HepG2 (cell line): Measurements from ENCODE around the gene SERPINF2.

Experiments used
- ATF3 ChIP-seq: sonication (generic); formaldehyde crosslinking; IDR thresholded peaks from 2 replicates; pipeline ENCODE4 v1.4.0; 2020; ENCODE audit warnings: missing genetic modification reagents
- CBX5 ChIP-seq: sonication (generic); formaldehyde crosslinking; IDR thresholded peaks from 2 replicates; pipeline ENCODE4 v1.4.0; 2020; ENCODE audit warnings: missing genetic modification reagents, borderline replicate concordance
- CTCF ChIP-seq: sonication (generic); formaldehyde crosslinking; IDR thresholded peaks from 2 replicates; pipeline ENCODE4 v1.5.0; 2020; ENCODE audit warnings: mild to moderate bottlenecking, missing genetic modification reagents, moderate library complexity
- EZH2 ChIP-seq: conservative IDR thresholded peaks from 2 replicates; pipeline ENCODE4 v1.6.1; 2012; ENCODE audit warnings: mild to moderate bottlenecking, low read depth, low read length, moderate library complexity
- FOXJ3 ChIP-seq: sonication (generic); formaldehyde crosslinking; IDR thresholded peaks from 2 replicates; pipeline ENCODE4 v1.4.0; 2020; ENCODE audit warnings: missing genetic modification reagents, mild to moderate bottlenecking, borderline replicate concordance
- JUNB ChIP-seq: sonication (generic); formaldehyde crosslinking; IDR thresholded peaks from 2 replicates; pipeline ENCODE4 v1.8.0; 2022; ENCODE audit warnings: missing genetic modification reagents, mild to moderate bottlenecking, borderline replicate concordance
- RAD21 ChIP-seq: fragments of 450-650 bp; formaldehyde crosslinking; IDR thresholded peaks from 2 replicates; pipeline ENCODE4 v1.5.0; 2020; ENCODE audit warnings: mild to moderate bottlenecking
- RARA ChIP-seq: IDR thresholded peaks from 2 replicates; pipeline ENCODE4 v1.6.1; 2016; ENCODE audit warnings: missing genetic modification reagents, missing compliant biosample characterization
- TF ChIP-seq, protein P1 (sequence below): IDR thresholded peaks from 2 replicates; pipeline ENCODE4 v1.6.1; 2016; ENCODE audit warnings: missing biosample characterization, missing genetic modification reagents, low read depth

DNA sequence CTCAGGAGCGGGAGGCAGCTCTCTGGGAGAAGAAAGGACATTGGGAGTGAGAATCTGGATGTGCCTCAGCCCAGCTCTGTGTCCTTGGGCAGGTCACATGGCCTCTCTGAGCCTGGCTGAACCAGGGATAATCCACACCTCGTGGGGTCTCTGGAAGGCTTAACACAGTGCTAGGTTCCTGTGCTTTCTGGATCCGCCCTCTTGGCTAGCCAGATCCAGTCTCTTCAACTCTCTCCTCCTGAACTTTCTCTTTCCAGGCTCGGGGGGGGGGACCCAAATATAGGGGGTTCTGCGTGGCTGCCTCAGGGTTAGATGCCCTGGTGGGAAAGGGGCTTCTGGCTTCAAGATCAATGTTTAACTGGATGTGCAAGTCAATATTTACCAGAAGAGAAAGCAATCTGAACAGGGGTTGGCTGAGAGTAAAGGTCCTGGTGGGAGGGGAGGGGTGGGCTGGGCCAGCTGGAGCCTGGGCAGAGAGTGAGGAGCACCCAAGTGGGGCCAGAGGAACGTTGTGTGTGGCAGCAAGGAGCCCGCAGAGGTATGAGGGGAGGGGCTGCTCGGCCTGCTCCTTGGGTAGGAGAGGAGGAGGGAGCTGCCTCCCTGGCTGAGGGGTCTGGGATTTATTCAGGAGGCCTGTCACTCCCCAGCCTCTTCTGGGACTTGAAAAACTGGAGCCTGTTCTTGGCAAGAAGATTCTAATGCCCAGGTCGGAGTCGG is at the start of gene SERPINF2:
- TF ChIP-seq CBX5 (CRISPR knock-in tag) (no peak), JUNB (CRISPR knock-in tag) (no peak), CTCF (CRISPR knock-in tag) (no peak), ATF3 (CRISPR knock-in tag) (no peak), RARA (CRISPR knock-in tag) (peak; percentile 90), RAD21 (CRISPR knock-in tag) (no peak), FOXJ3 (CRISPR knock-in tag) (0 out of 2 replicates have a peak, but pooled peaks have one; percentile 55), EZH2 (no peak)
- TF ChIP-seq, protein P1, sequence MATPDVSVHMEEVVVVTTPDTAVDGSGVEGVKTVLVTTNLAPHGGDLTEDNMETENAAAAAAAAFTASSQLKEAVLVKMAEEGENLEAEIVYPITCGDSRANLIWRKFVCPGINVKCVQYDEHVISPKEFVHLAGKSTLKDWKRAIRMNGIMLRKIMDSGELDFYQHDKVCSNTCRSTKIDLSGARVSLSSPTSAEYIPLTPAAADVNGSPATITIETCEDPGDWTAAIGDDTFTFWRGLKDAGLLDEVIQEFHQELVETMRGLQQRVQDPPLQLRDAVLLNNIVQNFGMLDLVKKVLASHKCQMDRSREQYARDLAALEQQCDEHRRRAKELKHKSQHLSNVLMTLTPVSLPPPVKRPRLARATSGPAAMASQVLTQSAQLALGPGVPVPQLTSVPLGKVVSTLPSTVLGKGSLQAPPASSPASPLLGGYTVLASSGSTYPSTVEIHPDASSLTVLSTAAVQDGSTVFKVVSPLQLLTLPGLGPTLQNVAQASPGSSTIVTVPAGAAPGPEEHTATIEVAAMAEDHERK (CRISPR knock-in tag) = no peak
